SH-SY5Y (cell line): Measurements from ENCODE around the gene AOPEP.

ENCODE experiments used
- GATA2 ChIP-seq: IDR thresholded peaks from 2 replicates; pipeline ENCODE4 v1.6.1; 2011; ENCODE audit warnings: mild to moderate bottlenecking, low read depth, low read length
- GATA3 ChIP-seq: IDR thresholded peaks from 2 replicates; pipeline ENCODE4 v1.6.1; 2011; ENCODE audit warnings: low read depth, mild to moderate bottlenecking, low read length, moderate library complexity

Gene AOPEP

DNA sequence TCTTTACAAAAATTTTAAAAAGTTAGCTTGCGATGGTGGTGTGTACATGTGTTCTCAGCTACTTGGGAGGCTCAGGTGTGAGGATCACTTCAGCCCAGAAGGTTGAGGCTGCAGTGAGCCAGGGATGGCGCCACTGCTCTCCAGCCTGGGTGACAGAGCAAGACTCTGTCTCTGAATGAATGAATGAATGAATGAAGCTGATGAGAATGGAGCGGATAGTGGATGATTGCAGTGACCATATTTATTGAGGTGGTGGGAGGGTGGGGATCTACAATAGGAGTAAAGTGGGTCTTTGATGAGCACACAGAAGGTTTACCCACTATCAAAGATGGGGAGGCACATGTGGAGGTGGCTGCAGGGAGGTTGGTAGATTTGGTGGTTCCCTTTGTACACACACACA lies 120.2 kb downstream of the AOPEP start:
- no peak for TF ChIP-seq GATA2
- TF ChIP-seq GATA3 = no peak

DNA sequence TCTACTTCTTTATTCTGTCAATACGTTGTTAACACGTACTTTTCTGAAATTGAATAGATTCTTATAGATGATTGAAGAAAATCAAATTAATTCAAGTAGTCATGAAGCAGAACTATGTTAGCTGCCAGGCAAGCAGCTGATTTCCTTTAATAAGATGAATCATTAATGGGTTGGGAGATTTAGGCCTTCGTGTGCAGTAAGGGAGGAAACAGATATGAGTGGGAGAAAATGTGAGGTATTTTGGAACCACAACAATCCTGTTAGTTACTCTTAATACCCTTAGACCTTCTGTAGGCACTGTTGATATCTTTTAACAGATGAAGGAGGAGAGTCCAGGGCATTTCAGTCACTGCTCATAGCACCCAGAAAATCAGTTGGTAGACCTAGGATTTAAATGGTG lies 121.0 kb downstream of the AOPEP start:
- TF ChIP-seq GATA2 (no peak), GATA3 (no peak)

- TF ChIP-seq GATA2 = no peak
These were observed 124.3 kb downstream of the AOPEP start for GRCh38 chr9:94850540-94851434.

- TF ChIP-seq GATA2 (no peak), GATA3 (no peak)
These were observed 125.0 kb downstream of the AOPEP start for GRCh38 chr9:94851467-94851866.

DNA sequence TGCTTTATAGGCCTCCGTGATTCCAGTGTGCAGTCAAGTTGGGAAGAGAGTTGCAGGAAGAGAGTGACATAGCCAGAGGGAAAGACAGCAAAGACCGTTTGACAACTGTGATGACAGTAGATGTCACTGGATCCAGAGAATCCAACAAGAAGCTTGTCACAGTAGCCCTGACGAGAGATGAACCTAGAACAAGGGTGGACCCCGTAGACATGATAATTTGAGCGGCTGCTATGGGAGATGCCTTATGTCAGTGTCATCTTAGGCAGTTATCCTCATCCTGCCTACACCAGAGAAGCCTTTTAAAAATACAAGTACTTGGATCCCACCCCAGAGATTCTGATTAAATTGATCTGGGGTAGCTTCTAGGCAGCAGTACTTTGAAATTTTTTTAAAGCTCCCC lies 125.4 kb downstream of the AOPEP start:
- no peak for TF ChIP-seq GATA3
- no peak for TF ChIP-seq GATA2

GRCh38 chr9:94852373-94852772 lies 125.9 kb downstream of the AOPEP start:
- TF ChIP-seq GATA3 (no peak), GATA2 (no peak)

DNA sequence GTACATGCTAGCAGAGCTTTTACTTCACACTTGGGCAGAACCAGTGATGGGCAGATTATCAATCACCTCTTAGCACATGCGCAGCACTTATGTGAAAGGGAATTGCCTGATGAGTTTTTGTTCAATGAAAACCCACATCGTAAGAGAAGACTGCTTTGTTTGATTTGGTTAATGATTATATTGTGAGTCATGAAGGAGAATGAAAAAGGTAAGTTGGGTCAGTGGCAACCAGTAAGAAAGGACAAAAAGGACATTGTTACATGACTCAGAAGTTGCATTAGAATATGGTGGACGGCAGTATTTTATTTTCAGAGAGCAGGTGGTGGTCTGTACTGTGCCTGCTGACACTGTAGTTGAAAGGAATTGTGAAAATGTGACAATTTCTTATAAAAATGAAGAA lies 127.4 kb downstream of the AOPEP start:
- no peak for TF ChIP-seq GATA3
- TF ChIP-seq GATA2 = no peak

- TF ChIP-seq GATA2 = no peak
- no peak for TF ChIP-seq GATA3
These were observed 129.4 kb downstream of the AOPEP start for GRCh38 chr9:94855903-94856302.

- no peak for TF ChIP-seq GATA3
These were observed 131.3 kb downstream of the AOPEP start for GRCh38 chr9:94857791-94858190.

- TF ChIP-seq GATA3 = no peak
- no peak for TF ChIP-seq GATA2
These were observed 132.7 kb downstream of the AOPEP start for GRCh38 chr9:94859226-94859625.

DNA sequence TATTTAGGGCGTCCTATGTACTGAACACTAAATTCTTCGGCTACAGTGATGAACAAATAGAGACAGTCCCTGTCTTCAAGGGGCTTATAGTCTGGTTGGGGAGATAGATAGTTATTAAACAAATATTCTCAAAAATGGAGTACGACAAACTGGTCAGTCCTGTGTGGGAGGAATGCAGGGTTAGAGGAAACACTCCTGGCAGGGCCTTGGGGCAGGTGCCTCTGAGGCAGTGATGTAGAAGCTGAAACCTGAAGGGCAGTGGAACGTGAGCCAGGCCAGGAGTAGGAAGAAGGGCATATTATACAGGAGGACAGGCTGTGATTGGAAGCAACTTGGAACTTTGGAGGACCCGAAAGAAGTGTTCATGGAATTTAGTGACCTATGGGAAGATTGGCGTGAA lies 133.4 kb downstream of the AOPEP start:
- TF ChIP-seq GATA3 (no peak), GATA2 (no peak)

DNA sequence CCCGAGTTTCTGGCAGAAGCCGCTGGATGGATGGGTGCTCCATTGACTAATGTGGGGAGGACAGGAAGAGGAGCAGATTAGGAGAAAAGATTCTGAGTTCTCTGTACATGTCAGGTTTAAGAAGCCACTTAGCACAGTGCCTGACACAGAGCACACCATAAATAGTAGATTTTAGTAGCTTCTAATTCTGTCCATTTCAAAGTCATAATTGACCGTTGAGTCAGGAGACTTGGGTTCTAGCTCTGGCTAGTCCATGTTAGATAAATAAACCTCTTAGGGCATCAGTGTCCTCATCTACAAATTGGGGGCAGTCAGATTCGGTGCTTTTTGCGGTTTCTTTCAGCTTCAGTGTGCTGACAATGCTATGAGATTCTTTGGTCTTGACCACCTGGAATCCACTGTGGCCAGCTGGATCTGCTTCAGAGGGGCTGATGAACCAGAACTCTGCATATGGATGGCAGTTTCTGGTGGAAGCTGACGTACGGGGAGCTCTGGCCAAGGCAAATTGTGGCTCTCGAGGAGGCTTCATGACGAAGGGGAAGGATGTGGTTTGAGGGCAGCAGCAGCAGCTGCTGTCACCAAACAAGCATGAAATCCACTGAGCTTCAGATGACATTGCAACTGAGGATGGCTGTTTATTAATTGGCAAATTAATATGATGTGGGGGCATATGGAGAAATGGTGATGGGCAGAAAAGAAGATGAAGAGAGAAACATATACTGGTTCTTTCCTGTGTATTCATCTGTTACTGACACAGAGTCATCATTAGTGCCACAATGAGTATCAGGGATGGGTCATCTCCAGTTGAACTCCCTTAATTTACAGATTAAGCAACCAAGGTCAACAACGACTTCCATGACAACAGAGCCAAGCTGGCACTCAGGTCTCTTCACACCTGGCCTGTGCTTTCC lies 134.4 kb downstream of the AOPEP start:
- TF ChIP-seq GATA3 = no peak
- no peak for TF ChIP-seq GATA2

DNA sequence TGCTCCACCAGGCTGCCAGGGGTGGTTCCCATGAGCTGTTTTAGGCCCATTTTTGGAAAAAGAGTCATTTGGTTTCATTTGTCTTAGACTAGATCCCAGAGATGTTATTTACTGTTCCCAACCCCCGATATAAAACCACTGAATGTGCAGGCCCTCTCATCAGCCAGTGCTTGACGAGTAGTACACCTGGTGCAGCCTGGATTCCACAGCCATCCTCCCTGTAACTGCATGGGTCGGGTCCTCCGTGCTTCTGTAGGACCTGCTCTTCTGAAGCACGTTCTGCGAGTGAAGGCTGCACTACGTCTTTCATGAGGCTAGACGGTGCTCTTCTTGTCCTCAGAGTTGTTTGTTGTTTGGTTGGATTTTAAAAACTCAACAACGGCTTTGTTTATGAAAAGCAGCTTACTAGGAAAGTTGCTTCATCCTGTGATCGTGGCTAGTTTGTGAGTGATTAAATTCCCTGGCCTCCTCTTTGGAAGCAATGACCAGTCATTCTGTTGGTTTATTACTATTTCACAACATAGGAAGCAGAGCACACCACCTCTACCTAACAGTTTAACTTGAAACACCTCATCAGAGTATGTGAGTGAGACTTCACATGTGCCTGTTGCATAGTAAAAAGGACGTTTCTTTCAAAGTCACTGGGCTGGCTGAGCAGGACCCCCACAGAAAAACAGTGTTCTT lies 135.2 kb downstream of the AOPEP start:
- TF ChIP-seq GATA2 (no peak), GATA3 (no peak)

DNA sequence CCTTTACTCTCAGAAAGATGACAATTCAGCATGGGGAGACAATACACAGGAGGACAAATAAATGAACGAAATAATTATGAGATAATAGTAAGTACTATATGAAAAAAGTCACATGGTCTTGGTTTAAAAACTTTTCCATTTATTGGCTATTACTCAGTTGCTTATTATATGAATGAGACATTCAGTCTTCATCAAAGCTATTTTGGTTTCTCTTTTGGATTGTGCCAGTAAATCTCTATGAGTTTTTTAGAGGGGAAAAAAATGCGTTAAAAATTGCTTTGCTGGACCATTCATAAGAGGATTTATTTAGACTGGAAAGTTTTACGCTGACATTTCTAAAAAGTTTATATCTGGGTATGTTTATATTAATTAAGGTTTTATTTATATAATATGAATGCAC lies 137.7 kb downstream of the AOPEP start:
- TF ChIP-seq GATA2 (no peak), GATA3 (no peak)

DNA sequence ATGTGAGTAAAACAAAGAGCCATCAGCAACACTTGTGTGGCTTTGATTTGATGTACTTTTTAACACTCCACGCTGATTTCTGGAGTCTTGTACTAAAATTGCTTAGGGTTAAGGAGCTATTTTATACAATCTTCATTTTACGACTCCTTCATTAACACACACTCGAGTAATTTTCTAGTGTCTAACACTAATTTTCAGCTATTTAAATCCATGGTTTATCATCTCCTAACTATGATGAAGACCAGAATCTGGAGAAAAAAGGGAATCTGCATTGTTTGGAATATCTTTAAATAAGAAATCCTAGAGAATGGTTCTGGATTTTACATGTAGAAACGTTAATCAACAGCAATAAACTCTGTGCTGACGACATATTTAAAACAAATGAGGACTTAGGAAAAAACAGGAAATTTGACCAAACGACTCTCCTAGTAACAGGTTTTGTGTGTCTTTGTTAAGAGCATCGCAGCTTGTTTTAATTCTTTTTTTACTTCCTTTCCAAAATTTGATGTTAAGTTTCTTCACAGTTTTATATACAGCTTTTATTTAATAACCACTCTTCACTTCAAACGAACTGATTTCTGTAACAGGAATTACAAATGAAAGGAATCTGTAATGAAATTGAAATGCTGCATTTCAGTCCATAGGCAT lies 138.5 kb downstream of the AOPEP start:
- TF ChIP-seq GATA3 (no peak), GATA2 (no peak)
